ENCODE results near the gene CCDC172.
"Not testable (repeated sequence)": the region's sequence is repeated elsewhere in the genome, so short reads cannot be mapped to it uniquely, and the experiment has no call there.

Gene CCDC172

GRCh38 chr10:116356833-116357232, 32.6 kb downstream of the CCDC172 start:
- no peak for DNase-seq (ENCODE audit: low read depth in 2 of 2)
- TF ChIP-seq, protein P1, sequence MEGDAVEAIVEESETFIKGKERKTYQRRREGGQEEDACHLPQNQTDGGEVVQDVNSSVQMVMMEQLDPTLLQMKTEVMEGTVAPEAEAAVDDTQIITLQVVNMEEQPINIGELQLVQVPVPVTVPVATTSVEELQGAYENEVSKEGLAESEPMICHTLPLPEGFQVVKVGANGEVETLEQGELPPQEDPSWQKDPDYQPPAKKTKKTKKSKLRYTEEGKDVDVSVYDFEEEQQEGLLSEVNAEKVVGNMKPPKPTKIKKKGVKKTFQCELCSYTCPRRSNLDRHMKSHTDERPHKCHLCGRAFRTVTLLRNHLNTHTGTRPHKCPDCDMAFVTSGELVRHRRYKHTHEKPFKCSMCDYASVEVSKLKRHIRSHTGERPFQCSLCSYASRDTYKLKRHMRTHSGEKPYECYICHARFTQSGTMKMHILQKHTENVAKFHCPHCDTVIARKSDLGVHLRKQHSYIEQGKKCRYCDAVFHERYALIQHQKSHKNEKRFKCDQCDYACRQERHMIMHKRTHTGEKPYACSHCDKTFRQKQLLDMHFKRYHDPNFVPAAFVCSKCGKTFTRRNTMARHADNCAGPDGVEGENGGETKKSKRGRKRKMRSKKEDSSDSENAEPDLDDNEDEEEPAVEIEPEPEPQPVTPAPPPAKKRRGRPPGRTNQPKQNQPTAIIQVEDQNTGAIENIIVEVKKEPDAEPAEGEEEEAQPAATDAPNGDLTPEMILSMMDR (IDR thresholded peaks at IDR 0.05; ENCODE audit: low read depth, low read length), result no peak
- H3K4me3 ChIP-seq (replicated peaks in 1 of 2; ENCODE audit: low read depth in 2 of 2, low read length in 2 of 2), result no peak overlapping the region

DNA sequence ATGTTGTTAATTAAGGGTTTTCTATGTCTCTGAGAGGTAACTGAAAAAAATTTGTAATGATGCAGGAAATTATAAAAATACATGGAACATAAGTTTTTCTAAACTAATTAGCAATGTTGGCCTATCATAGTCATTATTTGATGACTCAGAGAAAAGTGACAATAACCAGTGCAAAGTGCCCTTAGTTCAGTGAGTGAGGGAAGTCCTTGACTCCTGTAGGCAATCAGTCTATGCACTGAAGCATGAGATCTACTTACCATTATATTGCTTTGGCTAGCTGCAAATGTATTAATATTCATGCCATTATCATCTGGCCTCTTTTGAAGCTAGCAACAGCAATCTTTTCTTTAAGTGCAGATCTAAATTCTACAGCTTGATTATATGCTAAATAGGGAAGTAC, 40.6 kb downstream of the CCDC172 start:
- TF ChIP-seq, protein P1 (IDR thresholded peaks at IDR 0.05; ENCODE audit: low read depth, low read length), result no peak
- no peak for DNase-seq (ENCODE audit: low read depth in 2 of 2)
- no peak overlapping the region for H3K4me3 ChIP-seq (replicated peaks in 1 of 2; ENCODE audit: low read depth in 2 of 2, low read length in 2 of 2)

- DNase-seq (ENCODE audit: low read depth in 2 of 2), result no peak
- no peak overlapping the region for H3K4me3 ChIP-seq (replicated peaks in 1 of 2; ENCODE audit: low read depth in 2 of 2, low read length in 2 of 2)
- TF ChIP-seq, protein P1 (IDR thresholded peaks at IDR 0.05; ENCODE audit: low read depth, low read length), result no peak
Observed at GRCh38 chr10:116371737-116372136, 47.5 kb downstream of the CCDC172 start.

DNA sequence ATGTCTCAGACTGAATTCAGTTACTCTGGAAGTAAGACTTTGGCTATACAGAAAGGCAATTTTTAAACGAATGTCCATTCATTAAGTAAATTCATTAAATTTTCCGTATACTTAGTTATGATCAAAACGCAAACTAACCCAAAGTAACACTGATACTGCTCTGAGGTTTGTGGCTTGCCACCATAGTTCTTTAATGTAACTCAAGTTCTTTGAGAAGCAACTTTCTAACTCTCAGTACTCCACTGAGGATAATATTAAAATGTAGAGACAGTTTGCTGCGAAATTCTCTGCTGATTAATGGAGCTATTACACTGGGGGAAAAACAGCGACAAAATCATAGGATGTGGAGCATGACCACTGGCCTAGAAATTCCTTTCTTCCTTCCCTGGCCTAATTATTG, 58.0 kb downstream of the CCDC172 start:
- no peak overlapping the region for H3K4me3 ChIP-seq (replicated peaks in 1 of 2; ENCODE audit: low read depth in 2 of 2, low read length in 2 of 2)
- no peak for DNase-seq (ENCODE audit: low read depth in 2 of 2)
- TF ChIP-seq, protein P1 (IDR thresholded peaks at IDR 0.05; ENCODE audit: low read depth, low read length), result no peak

GRCh38 chr10:116385311-116385710, 61.1 kb downstream of the CCDC172 start:
- TF ChIP-seq, protein P1 (IDR thresholded peaks at IDR 0.05; ENCODE audit: low read depth, low read length), result no peak
- no peak overlapping the region for H3K4me3 ChIP-seq (replicated peaks in 1 of 2; ENCODE audit: low read depth in 2 of 2, low read length in 2 of 2)
- DNase-seq (ENCODE audit: low read depth in 2 of 2), result no peak

DNA sequence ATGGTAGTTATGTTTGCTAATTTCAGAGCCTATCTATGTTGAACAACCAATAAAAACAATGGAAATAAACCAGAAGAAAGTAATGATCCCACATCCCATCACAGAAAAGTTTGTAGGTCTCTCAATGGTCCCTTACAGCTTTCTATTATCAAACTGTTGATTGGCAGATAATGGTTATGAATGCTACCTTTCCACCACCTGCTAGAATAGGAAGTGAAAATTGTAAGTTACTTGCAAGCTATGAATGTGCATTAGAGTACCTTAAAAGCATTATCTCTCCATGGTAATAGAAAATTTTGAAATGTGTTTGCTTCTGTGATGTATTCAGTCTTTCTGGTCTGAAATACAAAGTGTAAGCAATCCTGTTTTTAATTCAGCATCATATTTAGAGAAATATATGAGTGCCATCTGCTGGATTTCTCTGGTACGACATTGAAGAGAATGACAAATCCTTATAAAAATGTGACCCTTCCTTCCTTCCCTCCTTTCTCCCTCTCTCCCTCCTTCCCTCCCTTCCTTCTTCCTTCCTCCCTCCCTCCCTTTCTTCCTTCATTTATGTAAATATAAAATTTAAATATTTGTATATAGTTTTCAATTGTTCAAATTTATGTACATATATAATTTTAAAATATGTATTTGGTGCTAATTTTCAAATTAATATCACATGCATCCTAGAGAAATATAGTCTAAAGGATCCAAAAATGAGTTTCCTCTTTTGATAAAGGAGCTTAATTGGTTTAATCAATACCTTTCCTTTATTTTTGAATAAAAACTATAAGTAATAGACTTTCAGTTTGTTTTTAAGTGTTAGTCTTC, 62.0 kb downstream of the CCDC172 start:
- TF ChIP-seq, protein P1 (IDR thresholded peaks at IDR 0.05; ENCODE audit: low read depth, low read length), result peak; percentile 42
- H3K4me3 ChIP-seq (replicated peaks in 1 of 2; ENCODE audit: low read depth in 2 of 2, low read length in 2 of 2), result no peak overlapping the region
- peak; percentile 46 to 62 for DNase-seq (ENCODE audit: low read depth in 2 of 2)

DNA sequence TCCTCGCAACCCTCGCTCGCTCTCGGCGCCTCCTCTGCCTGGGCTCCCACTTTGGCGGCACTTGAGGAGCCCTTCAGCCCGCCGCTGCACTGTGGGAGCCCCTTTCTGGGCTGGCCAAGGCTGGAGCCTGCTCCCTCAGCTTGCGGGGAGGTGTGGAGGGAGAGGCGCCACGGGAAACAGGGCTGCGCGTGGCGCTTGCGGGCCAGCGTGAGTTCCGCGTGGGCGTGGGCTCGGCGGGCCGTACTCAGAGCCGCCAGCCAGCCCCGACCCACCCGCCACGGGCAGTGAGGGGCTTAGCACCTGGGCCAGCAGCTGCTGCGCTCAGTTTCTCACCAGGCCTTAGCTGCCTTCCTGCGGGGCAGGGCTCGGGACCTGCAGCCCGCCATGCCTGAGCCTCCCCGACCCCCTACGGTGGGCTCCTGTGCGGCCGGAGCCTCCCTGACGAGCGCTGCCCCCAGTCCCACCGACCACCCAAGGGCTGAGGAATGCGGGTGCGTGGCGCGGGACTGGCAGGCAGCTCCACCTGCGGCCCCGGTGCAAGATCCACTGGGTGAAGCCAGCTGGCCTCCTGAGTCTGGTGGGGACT, 69.1 kb downstream of the CCDC172 start:
- DNase-seq (ENCODE audit: low read depth in 2 of 2); H3K4me3 ChIP-seq (replicated peaks in 1 of 2; ENCODE audit: low read depth in 2 of 2, low read length in 2 of 2): not testable (repeated sequence)
